NCI-H146 treated with DMSO at 0.1 percent for 48 hours (cell line): ENCODE measurements around the gene CXCL12.

ENCODE experiments used
- DNase-seq: peaks from one replicate; lab custom pipeline; 2025; ENCODE audit not compliant: unreplicated experiment; lab: John Stamatoyannopoulos, UW

The CXCL12 gene

GRCh38 chr10:44364566-44364965, 20.3 kb downstream of the CXCL12 start:
- DNase-seq = no peak

GRCh38 chr10:44363716-44364115, 21.2 kb downstream of the CXCL12 start:
- DNase-seq = no peak

GRCh38 chr10:44362866-44363711, 21.8 kb downstream of the CXCL12 start:
- DNase-seq = no peak

GRCh38 chr10:44361109-44361508, 23.8 kb downstream of the CXCL12 start:
- no peak for DNase-seq

- no peak for DNase-seq
Measured at GRCh38 chr10:44358080-44358771, 26.7 kb downstream of the CXCL12 start.

- no peak for DNase-seq
Measured at GRCh38 chr10:44357023-44357540, 27.8 kb downstream of the CXCL12 start.

GRCh38 chr10:44356139-44357022, 28.5 kb downstream of the CXCL12 start:
- no peak for DNase-seq

- DNase-seq = no peak
Measured at GRCh38 chr10:44355630-44356029, 29.3 kb downstream of the CXCL12 start.

GRCh38 chr10:44354771-44355170, 30.1 kb downstream of the CXCL12 start:
- DNase-seq = no peak

GRCh38 chr10:44353721-44354120, 31.2 kb downstream of the CXCL12 start:
- no peak for DNase-seq

GRCh38 chr10:44353128-44353390, 31.8 kb downstream of the CXCL12 start:
- DNase-seq = no peak

- DNase-seq = no peak
Measured at GRCh38 chr10:44352316-44353127, 32.4 kb downstream of the CXCL12 start.

- DNase-seq = no peak
Measured at GRCh38 chr10:44348496-44348895, 36.4 kb downstream of the CXCL12 start.

- no peak for DNase-seq
Measured at GRCh38 chr10:44347609-44348400, 37.1 kb downstream of the CXCL12 start.

GRCh38 chr10:44344727-44345126, 40.2 kb downstream of the CXCL12 start:
- DNase-seq = no peak

- no peak for DNase-seq
Measured at GRCh38 chr10:44343843-44344242, 41.1 kb downstream of the CXCL12 start.

- DNase-seq = no peak
Measured at GRCh38 chr10:44341886-44342285, 43.0 kb downstream of the CXCL12 start.

- DNase-seq = no peak
Measured at GRCh38 chr10:44340557-44340956, 44.3 kb downstream of the CXCL12 start.

GRCh38 chr10:44339218-44339617, 45.7 kb downstream of the CXCL12 start:
- DNase-seq = no peak

GRCh38 chr10:44337081-44337480, 47.8 kb downstream of the CXCL12 start:
- no peak for DNase-seq
